GM23338 (cell line): ENCODE results near the gene PLEKHG4B. TPM values are rescaled to one million over a fixed set of nuclear protein-coding genes. Genes with fewer than 3 reads are reported as not detected.

Experiments used
- ATAC-seq: fragments of 200-7000 bp; cut with Tn5 transposase; 3 replicates; pipeline ENCODE4 v1.9.1; 2020
- DNase-seq: peaks from one replicate; pipeline ENCODE4 v3.0.0-alpha.2; 2015; ENCODE audit warnings: low spot score
- H2AFZ ChIP-seq: fragments of 200-600 bp; sonication (generic); 2 replicates; pipeline ENCODE4 v1.8.0; 2016; ENCODE audit warnings: antibody characterized with exemption, mild to moderate bottlenecking, moderate library complexity
- H3F3A ChIP-seq: fragments of 200-600 bp; sonication (generic); replicated peaks from 2 replicates; pipeline ENCODE4 v1.8.0; 2017; ENCODE audit warnings: antibody characterized with exemption, mixed run types, low read depth
- H3K27ac ChIP-seq: fragments of 200-600 bp; sonication (generic); 2 replicates; pipeline ENCODE4 v1.6.1; 2016; ENCODE audit warnings: low read depth
- H3K27me3 ChIP-seq: fragments of 200-600 bp; sonication (generic); 2 replicates; pipeline ENCODE4 v1.8.0; 2016; ENCODE audit warnings: mild to moderate bottlenecking, mixed run types, moderate library complexity; ENCODE audit not compliant: insufficient read depth
- H3K36me3 ChIP-seq: fragments of 200-600 bp; sonication (generic); 2 replicates; pipeline ENCODE4 v1.8.0; 2016; ENCODE audit warnings: mild to moderate bottlenecking; ENCODE audit not compliant: insufficient read depth
- H3K4me1 ChIP-seq: fragments of 200-600 bp; sonication (generic); 2 replicates; pipeline ENCODE4 v1.8.0; 2016; ENCODE audit warnings: mild to moderate bottlenecking, moderate library complexity; ENCODE audit not compliant: insufficient read depth
- H3K4me2 ChIP-seq: fragments of 200-600 bp; sonication (generic); 2 replicates; pipeline ENCODE4 v1.7.1; 2017; ENCODE audit warnings: mixed run types
- H3K4me3 ChIP-seq: fragments of 200-600 bp; sonication (generic); 2 replicates; pipeline ENCODE4 v1.6.1; 2016; ENCODE audit warnings: mixed run types
- H3K79me2 ChIP-seq: fragments of 200-600 bp; sonication (generic); replicated peaks from 2 replicates; pipeline ENCODE4 v1.8.0; 2017; ENCODE audit warnings: mild to moderate bottlenecking; ENCODE audit not compliant: insufficient read depth
- H3K9me2 ChIP-seq: fragments of 200-600 bp; sonication (generic); 2 replicates; pipeline ENCODE4 v1.8.0; 2017; ENCODE audit not compliant: insufficient read depth
- H4K20me1 ChIP-seq: fragments of 200-600 bp; sonication (generic); replicated peaks from 2 replicates; pipeline ENCODE4 v1.8.0; 2017; ENCODE audit warnings: mild to moderate bottlenecking; ENCODE audit not compliant: insufficient read depth
- H3K27ac Mint-ChIP-seq: 2 replicates; pipeline ENCODE4 v1.8.0; 2020; ENCODE audit warnings: inconsistent platforms, mild to moderate bottlenecking, moderate library complexity, mixed read lengths
- H3K27me3 Mint-ChIP-seq: 3 replicates; pipeline ENCODE4 v1.8.0; 2022; ENCODE audit warnings: low read depth, mild to moderate bottlenecking, moderate library complexity, mixed read lengths, inconsistent platforms; ENCODE audit not compliant: insufficient read depth, poor library complexity
- H3K36me3 Mint-ChIP-seq: 3 replicates; pipeline ENCODE4 v1.8.0; 2021; ENCODE audit warnings: low read depth, mild to moderate bottlenecking, inconsistent platforms, moderate library complexity, mixed read lengths
- H3K4me1 Mint-ChIP-seq: 3 replicates; pipeline ENCODE4 v1.8.0; 2020; ENCODE audit warnings: mild to moderate bottlenecking, inconsistent platforms, mixed read lengths
- H3K4me3 Mint-ChIP-seq: 3 replicates; pipeline ENCODE4 v1.8.0; 2021; ENCODE audit warnings: moderate library complexity, mild to moderate bottlenecking, inconsistent platforms, mixed read lengths
- H3K9me3 Mint-ChIP-seq: 3 replicates; pipeline ENCODE4 v1.8.0; 2020; ENCODE audit warnings: moderate library complexity, mild to moderate bottlenecking, inconsistent platforms, mixed read lengths
- CREB1 ChIP-seq: fragments of 250-450 bp; sonication (Bioruptor Pico); IDR thresholded peaks from 2 replicates; pipeline ENCODE4 v1.5.0; 2020; ENCODE audit warnings: low read depth, mild to moderate bottlenecking, moderate library complexity
- CTCF ChIP-seq, 2 experiments: fragments of 200-600 bp in 1 of 2; sonication (generic) in 1 of 2; conservative IDR thresholded peaks; 2 replicates each; pipeline versions ENCODE4 v1.5.1 to v1.6.1; 2016 to 2017; ENCODE audit warnings: antibody characterized with exemption in 2 of 2, low read depth in 2 of 2, mild to moderate bottlenecking in 2 of 2, moderate library complexity in 1 of 2
- ETS1 ChIP-seq: IDR thresholded peaks from 2 replicates; pipeline ENCODE4 v1.6.1; 2016; ENCODE audit warnings: antibody characterized with exemption
- EZH2 ChIP-seq: fragments of 200-600 bp; sonication (generic); IDR thresholded peaks from one replicate; pipeline ENCODE4 v1.8.0; 2017; ENCODE audit warnings: antibody characterized with exemption, mild to moderate bottlenecking, low read depth; ENCODE audit not compliant: unreplicated experiment
- EZH2phosphoT487 ChIP-seq: fragments of 200-600 bp; sonication (generic); IDR thresholded peaks from one replicate; pipeline ENCODE4 v1.8.1; 2018; ENCODE audit warnings: antibody characterized with exemption; ENCODE audit not compliant: unreplicated experiment
- JUNB ChIP-seq: IDR thresholded peaks from one replicate; pipeline ENCODE4 v1.6.1; 2016; ENCODE audit warnings: antibody characterized with exemption; ENCODE audit not compliant: unreplicated experiment
- NANOG ChIP-seq: IDR thresholded peaks from 2 replicates; pipeline ENCODE4 v1.6.1; 2016; ENCODE audit warnings: antibody characterized with exemption, borderline replicate concordance
- POLR2AphosphoS5 ChIP-seq: IDR thresholded peaks from 2 replicates; pipeline ENCODE4 v1.6.1; 2016; ENCODE audit warnings: antibody characterized with exemption, low read depth
- STAT1 ChIP-seq: IDR thresholded peaks from one replicate; pipeline ENCODE4 v1.6.1; 2016; ENCODE audit warnings: antibody characterized with exemption; ENCODE audit not compliant: unreplicated experiment
- ZNF114 ChIP-seq: fragments of 250-450 bp; sonication (Bioruptor Pico); IDR thresholded peaks from 2 replicates; pipeline ENCODE4 v1.5.0; 2020; ENCODE audit warnings: mild to moderate bottlenecking, moderate library complexity
- ZNF331 ChIP-seq: fragments of 250-450 bp; sonication (Bioruptor Pico); IDR thresholded peaks from 2 replicates; pipeline ENCODE4 v1.5.0; 2020; ENCODE audit warnings: low read depth, mild to moderate bottlenecking, moderate library complexity
- polyA plus RNA-seq: library from polyadenylated mRNA; unstranded; fragments of >200 nt; fragmentation: Nextera tagmentation; extraction: Ambion mirVana; gene quantifications from 2 replicates; pipeline ENCODE4 v1.2.1, GENCODE V29; 2016
- total RNA-seq: library from RNA; depleted of rRNA; stranded (reverse); fragments of >200 nt; shearing (Covaris generic); gene quantifications from 2 replicates; pipeline ENCODE4 v1.2.3, GENCODE V29; 2014
- TF ChIP-seq, protein P1 (sequence below): fragments of 250-450 bp; sonication (Bioruptor Pico); IDR thresholded peaks from 2 replicates; pipeline ENCODE4 v1.5.0; 2020; ENCODE audit warnings: mild to moderate bottlenecking, moderate library complexity
- TF ChIP-seq, protein P2 (sequence below): IDR thresholded peaks from one replicate; pipeline ENCODE4 v1.6.1; 2018; ENCODE audit warnings: antibody characterized with exemption; ENCODE audit not compliant: unreplicated experiment

PLEKHG4B gene
- total and polyA plus RNA-seq, 2 experiments from 2014 or later, result 33.5 to 54.8 TPM

DNA sequence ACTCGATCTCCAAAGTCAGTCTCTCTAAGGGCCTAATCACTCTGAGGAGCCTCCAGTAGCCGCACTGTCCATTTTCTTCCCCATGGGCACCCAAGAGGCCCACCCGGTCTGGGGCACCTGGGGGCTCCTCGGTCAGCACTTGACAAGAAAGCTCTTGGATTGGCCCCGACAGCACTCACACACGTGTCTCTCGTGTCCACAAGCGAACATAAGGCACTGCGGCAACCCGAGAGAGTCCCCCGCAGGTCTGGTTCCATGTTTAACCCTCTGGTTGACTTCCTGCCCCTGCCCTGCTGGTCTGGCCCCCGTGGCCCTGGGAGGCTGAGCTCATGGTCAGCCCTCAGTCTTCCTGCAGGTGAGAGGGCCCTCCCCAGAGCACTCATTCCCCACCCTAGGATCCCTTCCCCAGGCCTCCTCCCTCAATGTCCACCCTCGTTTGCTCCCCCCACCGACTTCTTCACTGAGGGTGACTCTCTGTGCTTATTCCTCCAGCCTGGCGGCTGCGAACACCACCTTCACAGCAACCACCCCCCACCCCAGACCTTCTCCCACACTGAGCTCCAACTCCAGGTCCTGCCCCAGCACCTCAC, 83.0 kb downstream of the PLEKHG4B start:
- ATAC-seq (no peak), DNase-seq (no peak)
- TF ChIP-seq EZH2, result no peak
- no peak for TF ChIP-seq CTCF (conservative IDR thresholded peaks at IDR 0.05; ENCODE audit: low read depth in 2 of 2)
- no peak for TF ChIP-seq ZNF331 (CRISPR knock-in tag)
- no peak for TF ChIP-seq NANOG
- no peak for TF ChIP-seq ETS1
- no peak for TF ChIP-seq CREB1 (CRISPR knock-in tag)
- no peak for TF ChIP-seq POLR2AphosphoS5
- no peak for TF ChIP-seq JUNB
- TF ChIP-seq STAT1, result no peak
- TF ChIP-seq EZH2phosphoT487, result no peak
- TF ChIP-seq ZNF114 (CRISPR knock-in tag), result no peak
- TF ChIP-seq, protein P1, sequence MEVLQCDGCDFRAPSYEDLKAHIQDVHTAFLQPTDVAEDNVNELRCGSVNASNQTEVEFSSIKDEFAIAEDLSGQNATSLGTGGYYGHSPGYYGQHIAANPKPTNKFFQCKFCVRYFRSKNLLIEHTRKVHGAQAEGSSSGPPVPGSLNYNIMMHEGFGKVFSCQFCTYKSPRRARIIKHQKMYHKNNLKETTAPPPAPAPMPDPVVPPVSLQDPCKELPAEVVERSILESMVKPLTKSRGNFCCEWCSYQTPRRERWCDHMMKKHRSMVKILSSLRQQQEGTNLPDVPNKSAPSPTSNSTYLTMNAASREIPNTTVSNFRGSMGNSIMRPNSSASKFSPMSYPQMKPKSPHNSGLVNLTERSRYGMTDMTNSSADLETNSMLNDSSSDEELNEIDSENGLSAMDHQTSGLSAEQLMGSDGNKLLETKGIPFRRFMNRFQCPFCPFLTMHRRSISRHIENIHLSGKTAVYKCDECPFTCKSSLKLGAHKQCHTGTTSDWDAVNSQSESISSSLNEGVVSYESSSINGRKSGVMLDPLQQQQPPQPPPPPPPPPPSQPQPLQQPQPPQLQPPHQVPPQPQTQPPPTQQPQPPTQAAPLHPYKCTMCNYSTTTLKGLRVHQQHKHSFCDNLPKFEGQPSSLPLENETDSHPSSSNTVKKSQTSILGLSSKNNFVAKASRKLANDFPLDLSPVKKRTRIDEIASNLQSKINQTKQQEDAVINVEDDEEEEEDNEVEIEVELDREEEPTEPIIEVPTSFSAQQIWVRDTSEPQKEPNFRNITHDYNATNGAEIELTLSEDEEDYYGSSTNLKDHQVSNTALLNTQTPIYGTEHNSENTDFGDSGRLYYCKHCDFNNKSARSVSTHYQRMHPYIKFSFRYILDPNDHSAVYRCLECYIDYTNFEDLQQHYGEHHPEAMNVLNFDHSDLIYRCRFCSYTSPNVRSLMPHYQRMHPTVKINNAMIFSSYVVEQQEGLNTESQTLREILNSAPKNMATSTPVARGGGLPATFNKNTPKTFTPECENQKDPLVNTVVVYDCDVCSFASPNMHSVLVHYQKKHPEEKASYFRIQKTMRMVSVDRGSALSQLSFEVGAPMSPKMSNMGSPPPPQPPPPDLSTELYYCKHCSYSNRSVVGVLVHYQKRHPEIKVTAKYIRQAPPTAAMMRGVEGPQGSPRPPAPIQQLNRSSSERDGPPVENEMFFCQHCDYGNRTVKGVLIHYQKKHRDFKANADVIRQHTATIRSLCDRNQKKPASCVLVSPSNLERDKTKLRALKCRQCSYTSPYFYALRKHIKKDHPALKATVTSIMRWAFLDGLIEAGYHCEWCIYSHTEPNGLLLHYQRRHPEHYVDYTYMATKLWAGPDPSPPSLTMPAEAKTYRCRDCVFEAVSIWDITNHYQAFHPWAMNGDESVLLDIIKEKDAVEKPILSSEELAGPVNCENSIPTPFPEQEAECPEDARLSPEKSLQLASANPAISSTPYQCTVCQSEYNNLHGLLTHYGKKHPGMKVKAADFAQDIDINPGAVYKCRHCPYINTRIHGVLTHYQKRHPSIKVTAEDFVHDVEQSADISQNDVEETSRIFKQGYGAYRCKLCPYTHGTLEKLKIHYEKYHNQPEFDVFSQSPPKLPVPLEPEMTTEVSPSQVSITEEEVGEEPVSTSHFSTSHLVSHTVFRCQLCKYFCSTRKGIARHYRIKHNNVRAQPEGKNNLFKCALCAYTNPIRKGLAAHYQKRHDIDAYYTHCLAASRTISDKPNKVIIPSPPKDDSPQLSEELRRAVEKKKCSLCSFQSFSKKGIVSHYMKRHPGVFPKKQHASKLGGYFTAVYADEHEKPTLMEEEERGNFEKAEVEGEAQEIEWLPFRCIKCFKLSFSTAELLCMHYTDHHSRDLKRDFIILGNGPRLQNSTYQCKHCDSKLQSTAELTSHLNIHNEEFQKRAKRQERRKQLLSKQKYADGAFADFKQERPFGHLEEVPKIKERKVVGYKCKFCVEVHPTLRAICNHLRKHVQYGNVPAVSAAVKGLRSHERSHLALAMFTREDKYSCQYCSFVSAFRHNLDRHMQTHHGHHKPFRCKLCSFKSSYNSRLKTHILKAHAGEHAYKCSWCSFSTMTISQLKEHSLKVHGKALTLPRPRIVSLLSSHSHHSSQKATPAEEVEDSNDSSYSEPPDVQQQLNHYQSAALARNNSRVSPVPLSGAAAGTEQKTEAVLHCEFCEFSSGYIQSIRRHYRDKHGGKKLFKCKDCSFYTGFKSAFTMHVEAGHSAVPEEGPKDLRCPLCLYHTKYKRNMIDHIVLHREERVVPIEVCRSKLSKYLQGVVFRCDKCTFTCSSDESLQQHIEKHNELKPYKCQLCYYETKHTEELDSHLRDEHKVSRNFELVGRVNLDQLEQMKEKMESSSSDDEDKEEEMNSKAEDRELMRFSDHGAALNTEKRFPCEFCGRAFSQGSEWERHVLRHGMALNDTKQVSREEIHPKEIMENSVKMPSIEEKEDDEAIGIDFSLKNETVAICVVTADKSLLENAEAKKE, result no peak
- TF ChIP-seq, protein P2, sequence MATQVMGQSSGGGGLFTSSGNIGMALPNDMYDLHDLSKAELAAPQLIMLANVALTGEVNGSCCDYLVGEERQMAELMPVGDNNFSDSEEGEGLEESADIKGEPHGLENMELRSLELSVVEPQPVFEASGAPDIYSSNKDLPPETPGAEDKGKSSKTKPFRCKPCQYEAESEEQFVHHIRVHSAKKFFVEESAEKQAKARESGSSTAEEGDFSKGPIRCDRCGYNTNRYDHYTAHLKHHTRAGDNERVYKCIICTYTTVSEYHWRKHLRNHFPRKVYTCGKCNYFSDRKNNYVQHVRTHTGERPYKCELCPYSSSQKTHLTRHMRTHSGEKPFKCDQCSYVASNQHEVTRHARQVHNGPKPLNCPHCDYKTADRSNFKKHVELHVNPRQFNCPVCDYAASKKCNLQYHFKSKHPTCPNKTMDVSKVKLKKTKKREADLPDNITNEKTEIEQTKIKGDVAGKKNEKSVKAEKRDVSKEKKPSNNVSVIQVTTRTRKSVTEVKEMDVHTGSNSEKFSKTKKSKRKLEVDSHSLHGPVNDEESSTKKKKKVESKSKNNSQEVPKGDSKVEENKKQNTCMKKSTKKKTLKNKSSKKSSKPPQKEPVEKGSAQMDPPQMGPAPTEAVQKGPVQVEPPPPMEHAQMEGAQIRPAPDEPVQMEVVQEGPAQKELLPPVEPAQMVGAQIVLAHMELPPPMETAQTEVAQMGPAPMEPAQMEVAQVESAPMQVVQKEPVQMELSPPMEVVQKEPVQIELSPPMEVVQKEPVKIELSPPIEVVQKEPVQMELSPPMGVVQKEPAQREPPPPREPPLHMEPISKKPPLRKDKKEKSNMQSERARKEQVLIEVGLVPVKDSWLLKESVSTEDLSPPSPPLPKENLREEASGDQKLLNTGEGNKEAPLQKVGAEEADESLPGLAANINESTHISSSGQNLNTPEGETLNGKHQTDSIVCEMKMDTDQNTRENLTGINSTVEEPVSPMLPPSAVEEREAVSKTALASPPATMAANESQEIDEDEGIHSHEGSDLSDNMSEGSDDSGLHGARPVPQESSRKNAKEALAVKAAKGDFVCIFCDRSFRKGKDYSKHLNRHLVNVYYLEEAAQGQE, result no peak
- H2AFZ ChIP-seq, result no peak overlapping the region
- Mint-ChIP-seq H3K4me1 (peaks cover 4% of the 10 kb centered on the region), H3K27ac (peak overlapping the region; percentile 50; the same call in 1 of the 2 replicates), H3K9me3 (no peaks in the 10 kb centered on the region; the same call in 2 of the 3 replicates), H3K4me3 (no peak overlapping the region), H3K27me3 (peaks cover 7% of the 10 kb centered on the region), H3K36me3 (peaks cover 34% of the 10 kb centered on the region)
- H4K20me1 ChIP-seq, result no peaks in the 10 kb centered on the region
- no peaks in the 10 kb centered on the region for H3K9me2 ChIP-seq
- no peaks in the 10 kb centered on the region for H3F3A ChIP-seq
- no peaks in the 10 kb centered on the region for H3K27me3 ChIP-seq
- no peak overlapping the region for H3K27ac ChIP-seq
- no peak overlapping the region for H3K4me2 ChIP-seq
- H3K4me1 ChIP-seq, result no peaks in the 10 kb centered on the region
- no peaks in the 10 kb centered on the region for H3K79me2 ChIP-seq
- no peak overlapping the region for H3K4me3 ChIP-seq
- H3K36me3 ChIP-seq, result no peaks in the 10 kb centered on the region
